Natural killer cell (primary cell): ENCODE measurements around the gene CAMTA1. TPM values are rescaled to one million over a fixed set of nuclear protein-coding genes. Genes with fewer than 3 reads are reported as not detected.

ENCODE experiments used
- ATAC-seq, 3 donors: fragments of 150-1000 bp in 2 of 3; fragments of 200-7000 bp in 1 of 3; cut with Tn5 transposase; 1 replicate in 1 of 3; 2 replicates in 2 of 3; pipeline ENCODE4 v1.10.0; 2021; ENCODE audit warnings: mild to moderate bottlenecking in 2 of 3, moderate library complexity in 2 of 3
- DNase-seq, 2 donors: peaks; one replicate each; pipeline versions ENCODE4 v3.0.0 to v3.0.0-alpha.2; 2013 to 2021; ENCODE audit warnings: mixed read lengths in 1 of 2
- H3K27ac ChIP-seq: one replicate; pipeline ENCODE4 v1.5.1; 2013; ENCODE audit warnings: mild to moderate bottlenecking, low read length
- H3K27me3 ChIP-seq: one replicate; pipeline ENCODE4 v1.6.1; 2013; ENCODE audit warnings: low read length; ENCODE audit not compliant: control insufficient read depth, insufficient read depth
- H3K36me3 ChIP-seq: one replicate; pipeline ENCODE4 v1.6.1; 2013; ENCODE audit warnings: low read length; ENCODE audit not compliant: control insufficient read depth, insufficient read depth
- H3K4me1 ChIP-seq: one replicate; pipeline ENCODE4 v1.6.1; 2013; ENCODE audit warnings: low read length; ENCODE audit not compliant: control insufficient read depth, insufficient read depth
- H3K4me3 ChIP-seq: one replicate; pipeline ENCODE4 v1.5.1; 2013; ENCODE audit warnings: low read length
- H3K9me3 ChIP-seq: one replicate; pipeline ENCODE4 v1.6.1; 2013; ENCODE audit warnings: low read length; ENCODE audit not compliant: control insufficient read depth, insufficient read depth
- H3K27ac Mint-ChIP-seq, 2 donors: one replicate each; pipeline ENCODE4 v1.8.0; 2022; ENCODE audit warnings: mild to moderate bottlenecking in 2 of 2, mixed read lengths in 2 of 2, moderate library complexity in 1 of 2
- H3K27me3 Mint-ChIP-seq, 2 donors: one replicate each; pipeline ENCODE4 v1.8.0; 2022; ENCODE audit warnings: low read depth in 2 of 2, mixed read lengths in 2 of 2
- H3K36me3 Mint-ChIP-seq: one replicate; pipeline ENCODE4 v1.8.0; 2022; ENCODE audit warnings: mixed read lengths
- H3K4me1 Mint-ChIP-seq, 2 donors: one replicate each; pipeline ENCODE4 v1.8.0; 2022; ENCODE audit warnings: mixed read lengths in 2 of 2
- H3K4me3 Mint-ChIP-seq: one replicate; pipeline ENCODE4 v1.8.0; 2022; ENCODE audit warnings: mild to moderate bottlenecking, moderate library complexity, mixed read lengths
- H3K9me3 Mint-ChIP-seq, 2 donors: one replicate each; pipeline ENCODE4 v1.8.0; 2022; ENCODE audit warnings: mixed read lengths in 2 of 2
- WGBS: methylation state at CpG from one replicate; pipeline ENCODE4 v1.1.7; 2013; ENCODE audit warnings: missing lambda C conversion rate; ENCODE audit not compliant: insufficient coverage; 5-methylcytosine and 5-hydroxymethylcytosine counted together
- intact Hi-C: fragments of 100-400 bp; cut with micrococcal nuclease; formaldehyde crosslinking; loops from one replicate; pipeline ENCODE4 v1.14.2; 2022
- total RNA-seq, 4 donors: library from RNA; stranded (reverse); fragments of 120-200 nt in 1 of 4; gene quantifications; one replicate each; pipeline versions ENCODE4 v1.2.3 to v1.2.4, GENCODE V29; 2013 to 2022
- TF ChIP-seq, protein P1 (sequence below): fragments of 200-600 bp; IDR thresholded peaks from one replicate; pipeline ENCODE4 v1.8.0; 2022; ENCODE audit warnings: antibody characterized with exemption

CAMTA1 gene
- total RNA-seq, 3 donors from 2014 or later (not counting 1 experiment from before 2014, with no cell fraction given) = 40.6 to 53.3 (median 44.9) TPM

DNA sequence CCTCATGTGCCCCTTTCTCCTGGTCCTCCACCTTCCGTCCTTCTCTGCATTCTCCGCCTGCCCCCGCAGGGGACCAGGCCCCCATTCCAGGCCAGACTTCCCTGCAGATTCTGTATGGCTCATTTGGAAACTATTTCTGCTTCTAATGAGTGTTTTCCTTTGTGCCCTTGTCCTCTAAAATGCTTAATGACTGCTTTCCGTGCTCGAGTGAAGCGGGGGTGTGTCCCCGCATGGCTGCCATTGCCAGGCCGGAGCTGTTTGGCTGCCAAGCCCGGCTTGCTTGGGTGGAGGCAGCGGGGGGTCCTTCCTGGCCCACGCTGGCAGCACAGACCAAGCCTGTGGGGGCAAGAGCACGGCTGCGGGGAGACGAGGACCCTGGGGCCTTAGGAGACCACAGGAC lies 686.6 kb downstream of the CAMTA1 start:
- TF ChIP-seq, protein P1, sequence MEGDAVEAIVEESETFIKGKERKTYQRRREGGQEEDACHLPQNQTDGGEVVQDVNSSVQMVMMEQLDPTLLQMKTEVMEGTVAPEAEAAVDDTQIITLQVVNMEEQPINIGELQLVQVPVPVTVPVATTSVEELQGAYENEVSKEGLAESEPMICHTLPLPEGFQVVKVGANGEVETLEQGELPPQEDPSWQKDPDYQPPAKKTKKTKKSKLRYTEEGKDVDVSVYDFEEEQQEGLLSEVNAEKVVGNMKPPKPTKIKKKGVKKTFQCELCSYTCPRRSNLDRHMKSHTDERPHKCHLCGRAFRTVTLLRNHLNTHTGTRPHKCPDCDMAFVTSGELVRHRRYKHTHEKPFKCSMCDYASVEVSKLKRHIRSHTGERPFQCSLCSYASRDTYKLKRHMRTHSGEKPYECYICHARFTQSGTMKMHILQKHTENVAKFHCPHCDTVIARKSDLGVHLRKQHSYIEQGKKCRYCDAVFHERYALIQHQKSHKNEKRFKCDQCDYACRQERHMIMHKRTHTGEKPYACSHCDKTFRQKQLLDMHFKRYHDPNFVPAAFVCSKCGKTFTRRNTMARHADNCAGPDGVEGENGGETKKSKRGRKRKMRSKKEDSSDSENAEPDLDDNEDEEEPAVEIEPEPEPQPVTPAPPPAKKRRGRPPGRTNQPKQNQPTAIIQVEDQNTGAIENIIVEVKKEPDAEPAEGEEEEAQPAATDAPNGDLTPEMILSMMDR = no peak
- H3K27ac Mint-ChIP-seq = no peak overlapping the region
- Histone ChIP-seq H3K9me3 (no peaks in the 10 kb centered on the region), H3K27me3 (no peaks in the 10 kb centered on the region), H3K36me3 (no peaks in the 10 kb centered on the region), H3K4me1 (no peaks in the 10 kb centered on the region), H3K4me3 (no peak overlapping the region), H3K27ac (no peak overlapping the region)
- H3K27me3 Mint-ChIP-seq = peaks cover 0 to 5% of the 10 kb centered on the region in 2 donors
- ATAC-seq (no peak), DNase-seq (no peak)
- intact Hi-C loops = no loop called here
- 91% methylated on average over 14 of the region's 14 CpGs for WGBS
- H3K9me3 Mint-ChIP-seq = no peaks in the 10 kb centered on the region
- H3K36me3 Mint-ChIP-seq = no peaks in the 10 kb centered on the region
- no peak overlapping the region for H3K4me3 Mint-ChIP-seq
- H3K4me1 Mint-ChIP-seq = no peaks in the 10 kb centered on the region

DNA sequence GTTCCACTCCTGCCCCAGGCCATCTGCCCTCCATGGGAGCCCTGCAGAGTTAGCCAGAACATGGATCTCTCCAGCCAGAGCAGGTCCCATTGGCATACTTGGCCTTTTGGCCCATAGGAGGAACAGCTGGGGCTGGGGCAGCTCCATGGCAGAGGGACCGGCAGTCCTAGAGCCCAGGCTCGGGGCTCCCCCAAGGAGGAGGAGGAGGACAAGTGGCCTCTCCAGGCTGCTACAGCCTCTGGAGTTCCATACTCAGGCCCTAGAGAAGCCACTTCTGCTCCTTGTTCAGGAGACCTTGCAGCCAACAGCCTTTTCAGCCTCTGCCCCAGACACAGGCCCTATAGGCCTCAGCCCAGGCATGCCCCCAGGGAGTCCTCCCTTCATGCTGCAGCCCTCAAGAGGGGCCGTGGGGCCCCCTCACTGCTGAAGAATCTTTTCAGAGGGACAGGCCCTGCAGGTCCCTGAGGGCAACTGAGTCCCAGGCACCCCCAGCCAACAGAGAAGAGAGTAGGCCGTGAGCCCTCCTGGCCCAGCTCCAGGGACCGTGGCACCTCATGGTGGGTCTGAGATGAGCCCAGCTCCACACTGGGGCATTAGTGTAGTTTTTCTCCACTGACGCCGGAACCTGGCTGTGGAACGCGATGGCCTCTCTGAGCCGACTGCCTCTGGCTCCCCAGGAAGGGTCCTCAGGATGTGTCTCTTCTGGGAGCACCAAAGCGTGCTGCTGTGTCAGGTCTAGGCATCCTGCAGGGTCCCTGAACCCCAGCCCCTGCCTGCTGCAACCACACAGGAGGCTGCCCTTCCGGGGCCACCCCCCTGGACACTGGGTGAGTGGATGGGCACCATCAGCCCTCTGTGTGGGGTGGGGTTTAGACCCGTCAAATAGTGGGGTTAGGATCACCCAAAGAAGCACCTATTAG lies 688.2 kb downstream of the CAMTA1 start:
- Mint-ChIP-seq H3K4me1 (no peaks in the 10 kb centered on the region), H3K4me3 (no peak overlapping the region), H3K27me3 (peaks cover 0 to 5% of the 10 kb centered on the region in 2 donors), H3K36me3 (no peaks in the 10 kb centered on the region), H3K9me3 (no peaks in the 10 kb centered on the region), H3K27ac (no peak overlapping the region)
- no peak for ATAC-seq
- intact Hi-C loops = no loop called here
- no peak for DNase-seq
- H3K4me3 ChIP-seq = no peak overlapping the region
- no peaks in the 10 kb centered on the region for H3K36me3 ChIP-seq
- no peak overlapping the region for H3K27ac ChIP-seq
- TF ChIP-seq, protein P1 = no peak
- no peaks in the 10 kb centered on the region for H3K9me3 ChIP-seq
- H3K27me3 ChIP-seq = no peaks in the 10 kb centered on the region
- 87% methylated on average over 13 of the region's 13 CpGs for WGBS
- H3K4me1 ChIP-seq = no peaks in the 10 kb centered on the region

DNA sequence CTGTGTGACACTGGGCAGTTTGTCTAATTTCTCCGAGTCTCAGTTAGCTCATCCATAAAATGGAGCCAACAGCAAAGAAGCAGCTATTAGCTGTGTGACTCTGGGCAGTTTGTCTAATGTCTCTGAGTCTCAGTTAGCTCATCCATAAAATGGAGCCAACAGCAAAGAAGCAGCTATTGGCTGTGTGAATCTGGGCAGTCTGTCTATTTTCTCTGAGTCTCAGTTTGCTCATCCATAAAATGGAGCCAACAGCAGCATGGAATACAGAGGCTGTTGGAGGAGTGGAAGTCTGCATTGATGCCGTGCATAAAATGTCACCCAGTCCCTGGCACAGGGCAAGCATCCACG lies 688.9 kb downstream of the CAMTA1 start:
- no peaks in the 10 kb centered on the region for H3K9me3 ChIP-seq
- H3K4me3 ChIP-seq = no peak overlapping the region
- no peak for DNase-seq
- Mint-ChIP-seq H3K36me3 (no peaks in the 10 kb centered on the region), H3K9me3 (no peaks in the 10 kb centered on the region), H3K4me3 (no peak overlapping the region), H3K27me3 (peaks cover 0 to 5% of the 10 kb centered on the region in 2 donors), H3K4me1 (no peaks in the 10 kb centered on the region), H3K27ac (no peak overlapping the region)
- no peaks in the 10 kb centered on the region for H3K36me3 ChIP-seq
- H3K27ac ChIP-seq = no peak overlapping the region
- WGBS = 95% methylated on average over 3 of the region's 3 CpGs
- no peaks in the 10 kb centered on the region for H3K27me3 ChIP-seq
- TF ChIP-seq, protein P1 = no peak
- H3K4me1 ChIP-seq = no peaks in the 10 kb centered on the region
- ATAC-seq = no peak
- intact Hi-C loops = no loop called here
